Endothelial cell (in vitro differentiated cells): ENCODE data around the gene PRPF6. TPM values are rescaled to one million over a fixed set of nuclear protein-coding genes. Genes with fewer than 3 reads are reported as not detected.

ENCODE experiments used
- DNase-seq: peaks from one replicate; pipeline ENCODE4 v3.0.0; 2021; ENCODE audit warnings: low spot score
- H3K27ac Mint-ChIP-seq: one replicate; pipeline ENCODE4 v1.8.0; 2021; ENCODE audit warnings: mixed read lengths, inconsistent platforms; ENCODE audit not compliant: unreplicated experiment
- H3K27me3 Mint-ChIP-seq: one replicate; pipeline ENCODE4 v1.8.0; 2021; ENCODE audit warnings: mild to moderate bottlenecking, moderate library complexity, mixed read lengths, inconsistent platforms; ENCODE audit not compliant: unreplicated experiment
- H3K36me3 Mint-ChIP-seq: one replicate; pipeline ENCODE4 v1.8.0; 2021; ENCODE audit warnings: mild to moderate bottlenecking, low read depth, mixed read lengths, inconsistent platforms; ENCODE audit not compliant: unreplicated experiment
- H3K4me1 Mint-ChIP-seq: one replicate; pipeline ENCODE4 v1.8.0; 2021; ENCODE audit warnings: mild to moderate bottlenecking, mixed read lengths, inconsistent platforms; ENCODE audit not compliant: unreplicated experiment
- H3K4me3 Mint-ChIP-seq: one replicate; pipeline ENCODE4 v1.8.0; 2021; ENCODE audit warnings: mild to moderate bottlenecking, mixed read lengths, inconsistent platforms; ENCODE audit not compliant: unreplicated experiment
- H3K9me3 Mint-ChIP-seq: one replicate; pipeline ENCODE4 v1.8.0; 2021; ENCODE audit warnings: mixed read lengths, inconsistent platforms; ENCODE audit not compliant: unreplicated experiment
- total RNA-seq: library from RNA; stranded (reverse); fragmentation: NEBNext Ultra II Directional; extraction: Animal tissue kit (Norgen Biotek cat#: 25700); gene quantifications from one replicate; pipeline ENCODE4 v1.2.1, GENCODE V29; 2021; ENCODE audit not compliant: unreplicated experiment
- TF ChIP-seq, protein P1 (sequence below): fragments of 200-600 bp; sonication (generic); IDR thresholded peaks from one replicate; pipeline ENCODE4 v1.5.0; 2021; ENCODE audit warnings: antibody characterized with exemption; ENCODE audit not compliant: unreplicated experiment

Gene PRPF6
- total RNA-seq, 1 donor from 2014 or later: 73.4 TPM

DNA sequence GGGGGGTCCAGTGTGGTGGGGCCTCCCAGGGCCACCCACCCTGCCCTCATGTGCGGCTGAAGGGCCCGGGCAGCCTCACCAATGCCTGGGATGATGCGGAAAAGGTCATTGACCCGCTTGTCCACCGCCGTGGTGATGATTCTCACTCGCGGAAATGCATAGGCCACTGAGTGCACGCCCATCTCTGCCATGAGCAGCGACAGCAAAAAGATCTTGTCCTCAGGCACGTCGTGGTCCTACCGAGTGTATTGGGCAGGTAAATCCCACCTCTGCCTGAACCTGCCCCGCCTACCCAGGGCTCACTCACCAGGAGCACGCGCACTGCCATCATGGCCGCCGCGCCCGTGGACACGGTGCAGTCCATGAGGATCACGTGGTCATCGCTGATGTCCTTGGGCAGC lies 40.9 kb upstream of the PRPF6 start:
- Mint-ChIP-seq H3K36me3 (peaks cover 11% of the 10 kb centered on the region), H3K4me3 (no peak overlapping the region), H3K27ac (no peak overlapping the region), H3K27me3 (peaks cover 9% of the 10 kb centered on the region), H3K9me3 (no peaks in the 10 kb centered on the region), H3K4me1 (peaks cover 6% of the 10 kb centered on the region)
- DNase-seq: no peak
- TF ChIP-seq, protein P1, sequence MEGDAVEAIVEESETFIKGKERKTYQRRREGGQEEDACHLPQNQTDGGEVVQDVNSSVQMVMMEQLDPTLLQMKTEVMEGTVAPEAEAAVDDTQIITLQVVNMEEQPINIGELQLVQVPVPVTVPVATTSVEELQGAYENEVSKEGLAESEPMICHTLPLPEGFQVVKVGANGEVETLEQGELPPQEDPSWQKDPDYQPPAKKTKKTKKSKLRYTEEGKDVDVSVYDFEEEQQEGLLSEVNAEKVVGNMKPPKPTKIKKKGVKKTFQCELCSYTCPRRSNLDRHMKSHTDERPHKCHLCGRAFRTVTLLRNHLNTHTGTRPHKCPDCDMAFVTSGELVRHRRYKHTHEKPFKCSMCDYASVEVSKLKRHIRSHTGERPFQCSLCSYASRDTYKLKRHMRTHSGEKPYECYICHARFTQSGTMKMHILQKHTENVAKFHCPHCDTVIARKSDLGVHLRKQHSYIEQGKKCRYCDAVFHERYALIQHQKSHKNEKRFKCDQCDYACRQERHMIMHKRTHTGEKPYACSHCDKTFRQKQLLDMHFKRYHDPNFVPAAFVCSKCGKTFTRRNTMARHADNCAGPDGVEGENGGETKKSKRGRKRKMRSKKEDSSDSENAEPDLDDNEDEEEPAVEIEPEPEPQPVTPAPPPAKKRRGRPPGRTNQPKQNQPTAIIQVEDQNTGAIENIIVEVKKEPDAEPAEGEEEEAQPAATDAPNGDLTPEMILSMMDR: no peak

DNA sequence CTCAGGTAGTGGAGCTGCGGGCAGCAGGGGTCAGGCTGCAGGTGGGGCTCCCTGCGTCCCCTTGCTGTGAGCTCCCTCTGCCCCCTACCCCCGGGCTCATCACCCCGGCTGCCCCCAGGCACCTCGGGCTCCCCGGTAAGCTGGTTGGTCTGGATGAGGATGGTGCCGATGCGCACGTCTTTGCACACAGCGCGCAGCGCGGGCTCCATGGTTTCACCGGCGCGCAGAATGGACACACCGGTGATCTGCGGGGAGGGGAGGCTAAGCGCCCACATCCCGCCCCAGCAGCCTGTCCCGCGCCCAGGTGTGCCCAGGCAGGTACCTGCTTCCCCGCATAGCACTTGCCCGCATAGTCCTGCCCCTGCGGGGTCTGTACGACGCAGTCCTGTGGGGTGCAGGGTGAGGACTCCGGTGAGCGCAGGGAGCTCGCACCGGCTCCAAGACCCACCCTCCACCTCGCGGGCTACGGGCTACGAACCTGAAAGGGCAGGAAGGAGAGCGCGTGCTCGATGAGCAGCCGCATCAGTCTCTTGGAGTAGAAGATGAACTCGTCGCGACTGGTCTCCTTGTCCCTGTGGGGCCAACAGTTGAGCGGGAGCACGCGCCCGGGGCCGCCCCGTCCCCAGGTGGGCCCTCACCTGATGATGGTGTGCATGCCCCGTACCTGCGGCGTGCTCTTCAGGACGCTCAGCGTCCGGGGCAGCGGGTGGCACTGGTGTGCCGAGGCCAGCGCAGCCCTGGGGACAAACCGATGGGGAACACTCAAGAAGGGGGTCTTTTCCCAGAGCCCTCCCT lies 40.3 kb upstream of the PRPF6 start:
- Mint-ChIP-seq H3K9me3 (no peaks in the 10 kb centered on the region), H3K4me3 (no peak overlapping the region), H3K27me3 (peaks cover 9% of the 10 kb centered on the region), H3K4me1 (peaks cover 6% of the 10 kb centered on the region), H3K27ac (no peak overlapping the region), H3K36me3 (peaks cover 15% of the 10 kb centered on the region)
- DNase-seq: peak; percentile 31
- TF ChIP-seq, protein P1: no peak

GRCh38 chr20:63941282-63942081 lies 39.5 kb upstream of the PRPF6 start:
- peak; percentile 60 for DNase-seq
- no peak overlapping the region for H3K27ac Mint-ChIP-seq
- peaks cover 9% of the 10 kb centered on the region for H3K27me3 Mint-ChIP-seq
- TF ChIP-seq, protein P1: no peak
- H3K36me3 Mint-ChIP-seq: peaks cover 10% of the 10 kb centered on the region
- no peaks in the 10 kb centered on the region for H3K9me3 Mint-ChIP-seq
- H3K4me1 Mint-ChIP-seq: peaks cover 6% of the 10 kb centered on the region
- H3K4me3 Mint-ChIP-seq: no peak overlapping the region

GRCh38 chr20:63942250-63942951 lies 38.5 kb upstream of the PRPF6 start:
- H3K27ac Mint-ChIP-seq: peak overlapping the region; percentile 90
- H3K27me3 Mint-ChIP-seq: peaks cover 11% of the 10 kb centered on the region
- H3K9me3 Mint-ChIP-seq: no peaks in the 10 kb centered on the region
- peak; percentile 53 for DNase-seq
- peaks cover 15% of the 10 kb centered on the region for H3K36me3 Mint-ChIP-seq
- H3K4me3 Mint-ChIP-seq: peak overlapping the region; percentile 85
- peaks cover 11% of the 10 kb centered on the region for H3K4me1 Mint-ChIP-seq
- TF ChIP-seq, protein P1: no peak
